ENCODE results near the gene GLI3.

- TF ChIP-seq MAX (IDR thresholded peaks at IDR 0.05; ENCODE audit: low read depth) = no peak
- TF ChIP-seq CTCF (IDR thresholded peaks at IDR 0.05) = no peak
- no peak for TF ChIP-seq JUND (IDR thresholded peaks at IDR 0.05)
- TF ChIP-seq USF2 (IDR thresholded peaks at IDR 0.05; ENCODE audit: borderline replicate concordance, low read depth, low read length) = no peak
Measured at GRCh38 chr7:42100156-42100508, 136.9 kb downstream of the GLI3 start.

Data from SK-N-SH (cell line).